HEK293 (cell line): ENCODE results near the gene SLC25A6.

Experiments used
- ATF2 ChIP-seq: fragments of 450-650 bp; formaldehyde crosslinking; IDR thresholded peaks from 2 replicates; pipeline ENCODE4 v1.5.1; 2016; ENCODE audit warnings: missing biosample characterization, missing genetic modification characterization, low read depth
- BCL11A ChIP-seq: fragments of 450-650 bp; formaldehyde crosslinking; IDR thresholded peaks from 2 replicates; pipeline ENCODE4 v1.5.1; 2016; ENCODE audit warnings: low read depth, missing biosample characterization, missing genetic modification characterization
- HOXA7 ChIP-seq: sonication (generic); formaldehyde crosslinking; IDR thresholded peaks from 2 replicates; pipeline ENCODE4 v1.8.1; 2022; ENCODE audit warnings: missing genetic modification reagents, borderline replicate concordance
- MZF1 ChIP-seq: fragments of 450-650 bp; formaldehyde crosslinking; IDR thresholded peaks from 2 replicates; pipeline ENCODE4 v1.5.1; 2017; ENCODE audit warnings: missing biosample characterization, missing genetic modification characterization, borderline replicate concordance
- ZNF138 ChIP-seq: fragments of 450-650 bp; formaldehyde crosslinking; IDR thresholded peaks from 2 replicates; pipeline ENCODE4 v1.5.1; 2016; ENCODE audit warnings: missing biosample characterization, missing genetic modification characterization, borderline replicate concordance
- ZNF175 ChIP-seq: fragments of 450-650 bp; formaldehyde crosslinking; IDR thresholded peaks from 2 replicates; pipeline ENCODE4 v1.5.1; 2016; ENCODE audit warnings: missing biosample characterization, missing genetic modification characterization
- ZNF248 ChIP-seq: fragments of 450-650 bp; formaldehyde crosslinking; IDR thresholded peaks from 2 replicates; pipeline ENCODE4 v1.5.1; 2017; ENCODE audit warnings: missing biosample characterization, missing genetic modification characterization
- ZNF426 ChIP-seq: fragments of 450-650 bp; formaldehyde crosslinking; IDR thresholded peaks from 2 replicates; pipeline ENCODE4 v1.5.1; 2017; ENCODE audit warnings: missing biosample characterization, missing genetic modification characterization, mild to moderate bottlenecking, inconsistent platforms, moderate library complexity
- ZNF701 ChIP-seq: fragments of 450-650 bp; formaldehyde crosslinking; IDR thresholded peaks from 2 replicates; pipeline ENCODE4 v1.5.1; 2016; ENCODE audit warnings: missing biosample characterization, missing genetic modification characterization
- TF ChIP-seq, protein P1 (sequence below): fragments of 450-650 bp; formaldehyde crosslinking; IDR thresholded peaks from 2 replicates; pipeline ENCODE4 v1.5.1; 2016; ENCODE audit warnings: missing biosample characterization, missing genetic modification characterization

DNA sequence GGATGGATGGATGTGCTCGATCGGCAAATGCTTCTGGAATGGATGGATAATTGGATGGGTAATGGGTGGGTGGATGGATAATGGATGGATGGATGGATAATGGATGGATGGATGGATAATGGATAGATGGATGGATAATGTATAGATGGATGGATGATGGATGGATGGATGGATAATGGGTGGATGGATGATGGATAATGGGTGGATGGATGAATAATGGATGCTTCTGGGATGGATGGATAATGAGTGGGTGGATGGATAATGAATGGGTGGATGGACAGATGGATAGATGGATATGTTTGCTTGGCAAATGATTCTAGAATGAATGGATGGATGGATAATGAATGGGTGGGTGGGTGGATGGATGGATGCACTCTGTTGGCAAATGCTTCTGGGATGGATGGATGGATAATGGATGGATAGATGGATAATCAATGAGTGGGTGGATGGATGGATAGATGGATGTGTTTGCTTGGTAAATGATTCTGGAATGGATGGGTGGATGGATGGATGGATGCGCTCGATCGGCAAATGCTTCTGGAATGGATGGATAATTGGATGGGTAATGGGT is 3.8 kb upstream of the SLC25A6 start:
- TF ChIP-seq HOXA7 = no peak
- no peak for TF ChIP-seq ZNF701
- TF ChIP-seq MZF1 = no peak
- TF ChIP-seq, protein P1, sequence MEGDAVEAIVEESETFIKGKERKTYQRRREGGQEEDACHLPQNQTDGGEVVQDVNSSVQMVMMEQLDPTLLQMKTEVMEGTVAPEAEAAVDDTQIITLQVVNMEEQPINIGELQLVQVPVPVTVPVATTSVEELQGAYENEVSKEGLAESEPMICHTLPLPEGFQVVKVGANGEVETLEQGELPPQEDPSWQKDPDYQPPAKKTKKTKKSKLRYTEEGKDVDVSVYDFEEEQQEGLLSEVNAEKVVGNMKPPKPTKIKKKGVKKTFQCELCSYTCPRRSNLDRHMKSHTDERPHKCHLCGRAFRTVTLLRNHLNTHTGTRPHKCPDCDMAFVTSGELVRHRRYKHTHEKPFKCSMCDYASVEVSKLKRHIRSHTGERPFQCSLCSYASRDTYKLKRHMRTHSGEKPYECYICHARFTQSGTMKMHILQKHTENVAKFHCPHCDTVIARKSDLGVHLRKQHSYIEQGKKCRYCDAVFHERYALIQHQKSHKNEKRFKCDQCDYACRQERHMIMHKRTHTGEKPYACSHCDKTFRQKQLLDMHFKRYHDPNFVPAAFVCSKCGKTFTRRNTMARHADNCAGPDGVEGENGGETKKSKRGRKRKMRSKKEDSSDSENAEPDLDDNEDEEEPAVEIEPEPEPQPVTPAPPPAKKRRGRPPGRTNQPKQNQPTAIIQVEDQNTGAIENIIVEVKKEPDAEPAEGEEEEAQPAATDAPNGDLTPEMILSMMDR (tag by site-specific recombination) = no peak
- no peak for TF ChIP-seq ATF2 (tag by site-specific recombination)
- no peak for TF ChIP-seq ZNF426
- no peak for TF ChIP-seq ZNF175 (tag by site-specific recombination)
- TF ChIP-seq ZNF248 (tag by site-specific recombination) = no peak
- no peak for TF ChIP-seq ZNF138 (tag by site-specific recombination)
- TF ChIP-seq BCL11A (tag by site-specific recombination) = no peak
